VCaP (cell line): ENCODE measurements around the gene TFCP2.
A peak's percentile ranks its signal among the peaks of the same experiment; 100 is the strongest.
"Not testable (repeated sequence)": the region's sequence is repeated elsewhere in the genome, so short reads cannot be mapped to it uniquely, and the experiment has no call there.

Source experiments
- H3K27ac ChIP-seq: fragments of 450-650 bp; 2 replicates; pipeline ENCODE4 v1.5.1; 2017
- TF ChIP-seq, protein P1 (sequence below): fragments of 450-650 bp; conservative IDR thresholded peaks from 2 replicates; pipeline ENCODE4 v1.5.1; 2017; ENCODE audit warnings: mild to moderate bottlenecking, moderate library complexity

Gene TFCP2

DNA sequence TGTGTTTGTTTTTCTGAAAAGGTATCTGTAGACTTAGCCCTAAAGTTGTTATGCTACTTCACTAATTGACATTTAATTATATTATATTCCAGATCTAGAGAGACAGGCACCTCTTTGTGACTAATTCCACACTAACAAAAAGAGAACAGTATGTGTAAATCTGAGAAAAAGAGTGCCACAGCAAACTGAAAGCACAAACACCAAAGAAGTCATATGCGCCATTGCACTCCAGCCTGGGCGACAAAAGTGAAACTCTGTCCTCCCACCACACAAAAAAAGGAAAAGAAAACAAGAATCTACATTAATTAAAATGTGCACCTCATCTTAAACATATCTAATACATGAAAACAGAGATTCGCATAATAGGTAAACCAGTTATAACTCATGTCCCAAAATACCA, 85.1 kb downstream of the TFCP2 start:
- H3K27ac ChIP-seq: no peak overlapping the region
- TF ChIP-seq, protein P1, sequence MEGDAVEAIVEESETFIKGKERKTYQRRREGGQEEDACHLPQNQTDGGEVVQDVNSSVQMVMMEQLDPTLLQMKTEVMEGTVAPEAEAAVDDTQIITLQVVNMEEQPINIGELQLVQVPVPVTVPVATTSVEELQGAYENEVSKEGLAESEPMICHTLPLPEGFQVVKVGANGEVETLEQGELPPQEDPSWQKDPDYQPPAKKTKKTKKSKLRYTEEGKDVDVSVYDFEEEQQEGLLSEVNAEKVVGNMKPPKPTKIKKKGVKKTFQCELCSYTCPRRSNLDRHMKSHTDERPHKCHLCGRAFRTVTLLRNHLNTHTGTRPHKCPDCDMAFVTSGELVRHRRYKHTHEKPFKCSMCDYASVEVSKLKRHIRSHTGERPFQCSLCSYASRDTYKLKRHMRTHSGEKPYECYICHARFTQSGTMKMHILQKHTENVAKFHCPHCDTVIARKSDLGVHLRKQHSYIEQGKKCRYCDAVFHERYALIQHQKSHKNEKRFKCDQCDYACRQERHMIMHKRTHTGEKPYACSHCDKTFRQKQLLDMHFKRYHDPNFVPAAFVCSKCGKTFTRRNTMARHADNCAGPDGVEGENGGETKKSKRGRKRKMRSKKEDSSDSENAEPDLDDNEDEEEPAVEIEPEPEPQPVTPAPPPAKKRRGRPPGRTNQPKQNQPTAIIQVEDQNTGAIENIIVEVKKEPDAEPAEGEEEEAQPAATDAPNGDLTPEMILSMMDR: no peak

DNA sequence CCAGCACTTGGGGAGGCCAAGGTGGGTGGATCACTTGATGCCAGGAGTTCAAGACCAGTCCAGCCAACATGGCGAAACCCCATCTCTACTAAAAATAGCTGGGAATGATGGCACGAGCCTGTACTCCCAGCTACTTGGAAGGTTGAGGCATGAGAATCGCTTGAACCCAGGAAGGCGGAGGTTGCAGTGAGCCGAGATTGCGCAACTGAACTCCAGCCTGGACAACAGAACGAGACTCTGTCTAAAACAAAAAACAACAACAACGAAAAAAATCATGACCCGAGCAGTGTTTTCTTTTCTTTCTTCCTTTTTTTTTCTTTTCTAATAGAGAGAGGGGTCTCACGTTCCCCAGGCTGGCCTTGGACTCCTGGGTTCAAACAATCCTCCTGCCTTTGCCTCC, 86.0 kb downstream of the TFCP2 start:
- H3K27ac ChIP-seq: no peak overlapping the region
- TF ChIP-seq, protein P1: no peak

DNA sequence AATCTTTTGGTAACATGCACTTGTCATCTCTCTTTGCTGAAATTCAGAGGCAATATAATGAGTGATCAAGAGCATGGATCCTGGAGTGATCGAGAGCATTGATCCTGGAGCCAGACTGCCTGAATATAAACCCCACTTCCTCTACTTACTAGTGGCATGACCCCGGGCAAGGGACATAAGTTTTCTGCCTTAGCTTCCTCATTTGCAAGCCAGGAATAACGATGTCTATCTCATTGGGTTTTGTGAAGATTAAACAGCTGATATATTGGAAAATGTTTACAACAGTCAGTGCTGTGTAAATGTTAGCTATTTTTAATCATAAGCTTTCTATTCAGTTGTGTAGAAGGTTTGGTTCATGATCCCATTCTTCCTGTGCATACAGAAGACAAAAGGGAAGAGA, 87.2 kb downstream of the TFCP2 start:
- TF ChIP-seq, protein P1: no peak
- H3K27ac ChIP-seq: no peak overlapping the region

DNA sequence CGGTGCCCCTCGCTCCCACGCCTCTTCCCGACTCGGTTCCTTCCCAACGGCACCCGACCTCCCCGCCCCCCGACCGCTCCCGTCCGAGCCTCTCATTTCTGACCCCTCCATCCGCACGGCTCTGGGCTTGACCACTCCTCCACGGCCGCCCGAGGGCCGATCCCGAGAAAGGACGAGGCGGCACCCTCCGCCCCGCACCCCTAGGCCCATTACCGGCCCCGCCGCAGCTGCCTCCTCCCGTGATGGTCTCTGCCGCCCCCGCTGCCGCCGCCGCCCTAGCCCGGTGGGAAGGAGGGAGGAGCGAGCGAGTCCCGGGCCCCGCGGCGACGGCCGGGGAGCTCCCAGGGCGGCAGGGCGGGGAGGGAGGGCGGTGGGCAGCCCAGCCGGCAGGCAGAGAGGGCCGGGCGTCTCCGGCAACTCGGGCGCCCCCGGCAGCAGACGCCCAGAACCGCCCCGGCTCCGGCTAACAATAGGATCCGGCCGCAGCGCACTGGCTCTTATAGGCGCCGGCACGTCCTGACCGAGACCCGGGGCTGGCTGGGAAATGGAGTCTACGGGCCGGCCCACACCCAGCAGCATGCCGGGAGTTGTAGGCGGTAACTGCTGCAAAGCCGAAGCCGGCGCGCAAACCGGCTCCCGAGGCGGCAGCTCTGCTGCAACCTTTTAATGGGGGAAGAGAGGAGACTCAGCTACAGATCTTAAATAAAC, 89.7 kb downstream of the TFCP2 start, which contains the start of gene CSRNP2:
Gene CSRNP2 (minus strand): TSS at position 471 of the 708 bp plus-strand sequence. CDS start 7,035 bp downstream, outside the sequence.
- H3K27ac ChIP-seq: peak within 1 kb of the TSS; percentile 91

DNA sequence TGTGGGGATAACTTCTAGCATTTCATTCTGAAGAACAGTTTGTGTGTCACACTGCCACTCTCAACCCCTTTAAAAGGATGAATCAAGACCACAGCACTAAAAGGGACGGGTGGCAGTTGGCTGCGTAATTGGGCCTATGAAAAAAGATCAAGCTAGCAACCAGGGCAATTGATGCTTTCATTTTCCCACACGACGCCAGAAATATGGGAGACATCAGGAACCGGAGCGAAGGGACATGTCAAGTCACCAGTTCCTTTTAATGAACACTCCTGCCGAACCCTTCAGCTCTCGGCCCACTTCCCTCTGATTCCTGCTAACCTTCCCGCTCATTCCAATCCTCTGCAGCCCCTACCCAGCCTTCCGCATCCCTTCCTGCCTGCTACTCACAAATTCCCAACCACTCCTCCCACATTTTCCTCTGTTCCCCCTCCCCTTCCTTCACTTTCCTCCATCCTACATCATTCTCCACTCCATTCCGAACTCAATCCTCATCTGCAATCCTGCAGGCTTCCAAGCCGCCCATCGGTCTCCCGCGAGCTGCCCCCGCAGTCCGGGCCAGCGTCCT, 90.3 kb downstream of the TFCP2 start:
- peak overlapping the region; percentile 91 for H3K27ac ChIP-seq
- TF ChIP-seq, protein P1: no peak

More for the DNA sequence above, 89.7 kb downstream of the TFCP2 start, which contains the start of gene CSRNP2:
- TF ChIP-seq, protein P1: no peak; the same call in 1 of the 2 replicates

DNA sequence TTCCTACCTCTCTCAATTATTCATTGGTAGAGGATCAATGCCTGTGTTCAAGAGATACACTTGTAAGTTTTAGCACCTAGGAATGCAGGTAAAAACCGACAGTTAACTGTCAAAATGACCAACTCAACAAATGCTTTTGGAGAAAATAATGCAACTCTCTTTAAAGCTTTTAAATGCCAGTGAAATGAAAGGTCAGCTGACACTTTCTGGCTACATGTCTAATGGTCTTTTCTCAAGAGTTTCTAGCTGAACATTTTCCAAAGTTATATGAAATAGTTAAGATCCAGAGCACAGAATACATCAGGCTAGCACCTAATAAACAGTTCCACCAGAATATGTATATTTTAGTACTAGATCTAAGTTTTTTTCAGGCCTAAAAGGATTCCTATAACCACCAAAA, 91.5 kb downstream of the TFCP2 start:
- TF ChIP-seq, protein P1: no peak
- H3K27ac ChIP-seq: no peak overlapping the region

DNA sequence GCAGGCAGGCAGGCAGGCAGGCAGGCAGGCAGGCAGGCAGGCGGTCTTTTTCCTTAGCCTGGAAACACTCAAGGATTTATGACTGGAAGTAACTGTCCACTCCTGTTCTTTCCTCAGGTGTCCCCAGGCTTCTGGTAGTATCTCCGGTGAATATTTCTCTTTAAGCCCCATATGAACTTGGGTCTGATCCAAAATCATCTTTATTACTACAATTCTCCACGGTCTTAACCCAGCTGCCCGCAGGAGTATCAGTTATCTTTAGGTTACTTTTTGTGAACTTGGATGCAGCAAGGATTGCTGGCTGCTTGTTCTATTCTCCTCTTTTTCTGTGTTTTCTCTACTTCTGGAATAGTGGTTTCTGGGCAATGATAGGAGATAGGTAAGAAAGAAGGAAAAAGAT, 92.8 kb downstream of the TFCP2 start:
- TF ChIP-seq, protein P1: no peak
- H3K27ac ChIP-seq: no peak overlapping the region

DNA sequence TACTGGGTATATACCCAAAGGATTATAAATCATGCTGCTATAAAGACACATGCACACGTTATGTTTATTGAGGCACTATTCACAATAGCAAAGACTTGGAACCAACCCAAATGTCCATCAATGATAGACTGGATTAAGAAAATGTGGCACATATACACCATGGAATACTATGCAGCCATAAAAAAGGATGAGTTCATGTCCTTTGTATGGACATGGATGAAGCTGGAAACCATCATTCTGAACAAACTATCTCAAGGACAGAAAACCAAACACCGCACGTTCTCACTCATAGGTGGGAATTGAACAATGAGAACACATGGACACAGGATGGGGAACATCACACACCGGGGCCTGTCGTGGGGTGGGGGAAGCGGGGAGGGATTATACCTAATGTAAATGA, 94.1 kb downstream of the TFCP2 start:
- not testable (repeated sequence) for H3K27ac ChIP-seq

DNA sequence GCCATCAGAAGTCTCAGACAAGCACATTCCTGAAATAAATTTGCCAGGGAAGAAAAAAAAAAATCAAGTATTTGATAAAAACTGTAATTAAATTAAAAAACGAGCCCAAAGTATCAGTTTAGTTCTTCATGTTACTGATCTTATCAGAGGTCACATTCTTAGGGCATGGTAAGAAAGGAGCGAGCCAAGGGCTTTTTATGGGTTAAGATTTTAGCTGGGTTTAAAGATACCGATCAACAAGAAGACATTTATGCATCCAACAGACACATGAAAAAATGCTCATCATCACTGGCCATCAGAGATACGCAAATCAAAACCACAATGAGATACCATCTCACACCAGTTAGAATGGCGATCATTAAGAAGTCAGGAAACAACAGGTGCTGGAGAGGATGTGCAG, 94.6 kb downstream of the TFCP2 start:
- H3K27ac ChIP-seq: peak overlapping the region; percentile 38
